Measurements from ENCODE around the gene PSME1.

- TF ChIP-seq, protein P1, sequence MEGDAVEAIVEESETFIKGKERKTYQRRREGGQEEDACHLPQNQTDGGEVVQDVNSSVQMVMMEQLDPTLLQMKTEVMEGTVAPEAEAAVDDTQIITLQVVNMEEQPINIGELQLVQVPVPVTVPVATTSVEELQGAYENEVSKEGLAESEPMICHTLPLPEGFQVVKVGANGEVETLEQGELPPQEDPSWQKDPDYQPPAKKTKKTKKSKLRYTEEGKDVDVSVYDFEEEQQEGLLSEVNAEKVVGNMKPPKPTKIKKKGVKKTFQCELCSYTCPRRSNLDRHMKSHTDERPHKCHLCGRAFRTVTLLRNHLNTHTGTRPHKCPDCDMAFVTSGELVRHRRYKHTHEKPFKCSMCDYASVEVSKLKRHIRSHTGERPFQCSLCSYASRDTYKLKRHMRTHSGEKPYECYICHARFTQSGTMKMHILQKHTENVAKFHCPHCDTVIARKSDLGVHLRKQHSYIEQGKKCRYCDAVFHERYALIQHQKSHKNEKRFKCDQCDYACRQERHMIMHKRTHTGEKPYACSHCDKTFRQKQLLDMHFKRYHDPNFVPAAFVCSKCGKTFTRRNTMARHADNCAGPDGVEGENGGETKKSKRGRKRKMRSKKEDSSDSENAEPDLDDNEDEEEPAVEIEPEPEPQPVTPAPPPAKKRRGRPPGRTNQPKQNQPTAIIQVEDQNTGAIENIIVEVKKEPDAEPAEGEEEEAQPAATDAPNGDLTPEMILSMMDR (optimal IDR thresholded peaks at IDR 0.05 in 1 of 3, IDR thresholded peaks at IDR 0.05 in 1 of 3, conservative IDR thresholded peaks at IDR 0.05 in 1 of 3; ENCODE audit: extremely low read depth in 1 of 3, insufficient read depth in 2 of 3, low read length in 3 of 3) = no peak
- no peak for TF ChIP-seq EZH2 (IDR thresholded peaks at IDR 0.05; ENCODE audit: low read length)
Measured at GRCh38 chr14:24137529-24138395, 1.8 kb downstream of the PSME1 start.

All from keratinocyte (primary cell).